Stimulated activated CD4-positive, alpha-beta T cell treated with anti-CD3 and anti-CD28 coated beads, TNF-alpha, amount 100 ng/mL, for 4 hours (primary cell): ENCODE data around the gene PLA2G4E.

Experiments
- DNase-seq, 3 experiments: peaks; one replicate each; pipeline ENCODE4 v3.0.0-alpha.2; 2020; ENCODE audit warnings: low read depth in 3 of 3

PLA2G4E gene

DNA sequence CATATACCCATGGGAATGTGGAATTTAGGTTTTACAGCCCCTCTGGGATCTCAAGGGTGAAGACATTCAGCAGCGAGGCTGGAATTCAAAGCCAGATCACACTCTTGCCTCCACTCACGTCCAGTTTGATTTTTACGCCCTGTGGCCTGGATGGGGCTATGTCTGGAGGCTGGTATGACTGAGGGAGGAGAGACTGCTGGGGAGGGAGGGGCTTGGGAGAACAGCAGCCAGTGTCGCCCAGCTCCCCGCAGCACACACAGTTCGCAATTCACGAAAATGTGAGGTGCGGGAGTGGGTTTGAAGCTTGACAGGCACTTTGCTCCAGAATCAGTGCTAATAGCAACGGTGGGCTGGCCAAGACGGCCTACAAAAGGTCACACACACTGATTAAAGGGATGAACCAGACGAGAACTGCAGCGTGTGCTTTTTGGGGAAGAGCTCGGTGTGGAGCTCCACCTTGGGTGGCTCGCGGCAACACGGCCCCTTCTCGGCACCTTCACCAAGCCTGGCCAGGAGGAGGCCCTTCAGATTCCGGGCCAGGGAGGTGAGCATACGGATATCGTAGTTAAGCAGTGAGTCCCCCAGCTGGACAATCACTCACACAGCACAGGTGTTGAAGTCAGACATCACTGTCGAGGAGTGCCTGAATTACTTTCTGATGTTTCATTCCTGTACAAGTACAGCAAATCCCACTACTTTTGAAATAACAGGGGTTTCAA, 64.9 kb downstream of the PLA2G4E start:
- DNase-seq: no peak

DNA sequence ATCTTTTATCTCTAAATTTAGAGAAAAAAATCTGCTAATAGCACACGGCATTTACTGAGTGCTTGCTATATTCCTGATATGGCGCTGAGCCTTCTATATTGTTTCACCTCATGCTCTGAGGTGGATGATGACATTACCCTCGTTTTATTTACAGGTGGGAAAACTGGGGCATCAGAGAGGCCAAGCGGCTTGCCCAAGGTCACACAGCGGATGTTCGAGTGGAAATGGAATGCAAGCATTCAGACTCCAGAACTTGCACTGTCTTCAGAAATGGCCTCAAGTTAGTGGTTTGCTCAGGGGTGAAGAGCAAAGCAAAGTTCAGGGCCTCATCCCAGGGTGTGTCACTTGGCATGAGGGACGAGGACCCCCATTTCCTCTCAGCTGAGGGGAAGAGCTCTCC, 65.7 kb downstream of the PLA2G4E start:
- DNase-seq: no peak

DNA sequence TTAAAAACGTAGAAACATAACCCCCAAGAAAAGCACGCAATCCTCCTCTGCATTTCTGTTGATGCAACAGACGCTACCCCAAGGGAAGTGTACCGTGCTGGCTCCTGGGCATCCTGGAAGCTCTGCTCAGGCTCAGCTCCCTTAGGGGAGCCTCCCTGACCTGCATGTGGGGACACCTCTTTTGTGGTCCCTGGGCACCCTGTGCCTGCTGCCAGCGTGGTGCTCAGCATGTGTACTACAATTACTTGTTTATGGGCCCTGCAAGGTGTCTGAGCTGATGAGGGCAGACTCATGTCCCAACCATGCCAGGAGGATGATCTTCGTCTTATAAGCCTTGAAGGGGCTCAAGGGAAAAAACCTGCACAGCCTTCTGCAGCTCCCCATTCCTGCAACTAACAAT, 66.8 kb downstream of the PLA2G4E start:
- DNase-seq: no peak

- no peak for DNase-seq
These were observed 68.8 kb downstream of the PLA2G4E start for GRCh38 chr15:41952013-41952563.

GRCh38 chr15:41951571-41951970, 69.3 kb downstream of the PLA2G4E start:
- DNase-seq: no peak

DNA sequence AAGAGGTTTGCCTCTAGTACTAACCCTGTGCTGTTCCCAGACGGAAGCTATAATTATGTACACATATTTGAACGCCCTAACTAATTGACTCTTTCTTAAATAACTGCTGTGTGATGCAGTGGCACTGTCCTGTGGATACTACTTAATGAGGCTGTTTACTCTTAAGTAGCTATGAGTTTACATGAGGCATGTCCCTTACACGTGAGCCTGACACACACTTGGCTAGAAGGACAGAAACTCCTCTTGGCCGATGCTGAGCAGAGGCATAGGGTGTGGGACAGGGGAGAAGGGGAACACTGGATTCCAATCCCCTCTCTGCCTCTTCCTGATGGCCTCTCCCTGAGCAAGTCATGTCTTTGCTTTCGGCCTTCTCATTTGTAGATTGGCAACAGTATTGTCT, 70.4 kb downstream of the PLA2G4E start:
- no peak for DNase-seq

DNA sequence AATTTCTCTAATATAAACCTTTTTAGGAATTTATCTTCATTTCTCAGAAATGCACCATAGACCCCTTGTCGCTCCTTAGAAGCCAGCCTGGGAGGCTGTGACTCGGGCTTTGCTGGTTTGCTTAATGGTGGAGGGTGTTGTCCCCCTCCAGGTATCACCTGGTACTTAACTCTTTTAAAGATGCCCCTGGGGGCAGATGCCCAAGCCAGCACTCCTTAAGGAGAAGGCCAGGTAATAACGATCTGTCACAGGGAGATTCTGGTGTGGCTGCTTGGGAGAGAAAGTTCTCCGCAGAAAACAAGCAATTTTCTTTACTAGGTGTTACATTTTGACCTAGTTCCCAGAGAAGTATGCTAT, 70.7 kb downstream of the PLA2G4E start:
- no peak for DNase-seq

DNA sequence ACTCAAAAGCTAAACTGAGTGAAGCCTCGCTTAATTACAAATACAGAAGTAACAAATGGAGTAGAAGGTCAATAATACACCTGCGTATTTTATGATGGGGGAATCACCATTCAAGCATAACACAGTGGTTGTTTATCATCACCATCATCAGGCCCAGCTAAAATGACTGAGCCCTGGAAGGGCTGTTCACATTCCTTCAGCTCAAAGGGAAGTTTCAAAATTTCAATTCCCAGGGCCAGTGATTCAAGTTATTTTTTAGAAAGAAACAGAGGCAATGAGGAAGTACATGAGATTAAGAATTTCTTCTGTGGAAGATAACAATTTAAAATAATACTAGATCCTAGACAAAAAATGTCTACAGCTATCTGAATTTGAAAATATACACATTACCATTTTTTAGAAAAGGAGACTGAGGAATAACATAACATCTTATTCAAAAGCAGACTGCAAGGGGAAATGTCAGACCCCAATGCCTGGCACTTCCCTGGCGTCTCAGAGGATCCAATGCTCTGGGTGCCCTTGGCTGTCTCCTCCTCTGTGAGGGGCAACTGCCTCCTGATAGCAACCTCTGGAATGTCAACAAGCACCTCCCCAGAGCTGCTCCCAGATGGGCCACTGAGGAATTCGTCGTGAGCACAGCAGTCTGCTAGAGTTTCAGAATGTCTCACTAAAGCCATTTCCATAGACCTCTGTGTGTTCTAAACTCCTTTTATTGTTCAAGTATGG, 71.3 kb downstream of the PLA2G4E start:
- DNase-seq: no peak

DNA sequence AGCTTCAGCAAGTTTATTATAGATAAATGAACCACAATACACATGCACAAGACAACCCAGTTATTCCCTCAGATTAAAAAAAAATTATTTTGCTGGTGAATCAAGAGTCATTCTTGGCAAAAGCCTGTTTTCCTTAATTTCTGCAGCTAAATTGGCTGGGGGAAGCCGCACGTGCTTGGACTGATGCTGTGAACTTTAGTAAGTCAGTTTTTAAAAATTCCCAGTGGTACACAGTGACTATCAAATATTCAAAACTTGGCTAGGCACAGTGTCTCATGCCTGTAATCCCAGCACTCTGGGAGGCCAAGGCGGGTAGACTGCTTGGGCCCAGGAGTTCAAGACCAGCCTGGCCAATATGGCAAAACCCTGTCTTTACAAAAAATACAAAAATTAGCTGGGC, 72.4 kb downstream of the PLA2G4E start:
- no peak for DNase-seq

DNA sequence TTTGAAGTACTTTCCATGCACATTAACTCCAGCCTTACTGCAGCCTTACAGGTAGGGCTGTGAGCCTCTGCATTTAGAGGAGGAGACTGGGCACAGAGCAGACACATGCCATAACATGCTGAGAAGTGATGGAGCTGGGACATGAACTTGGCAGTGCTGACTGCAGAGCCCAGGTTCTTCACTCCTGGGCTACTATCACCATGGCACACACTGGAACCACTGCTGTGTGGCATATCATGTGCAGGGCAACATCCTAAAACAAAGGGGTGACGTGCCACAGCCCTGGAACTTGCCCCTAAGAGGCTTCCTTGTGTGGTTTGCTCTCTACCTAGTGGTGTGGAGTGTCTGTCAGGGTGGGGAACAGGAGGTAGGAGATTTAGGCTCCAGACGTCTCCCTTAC, 73.9 kb downstream of the PLA2G4E start:
- no peak for DNase-seq

- DNase-seq: no peak
These were observed 75.1 kb downstream of the PLA2G4E start for GRCh38 chr15:41945731-41946130.

- no peak for DNase-seq
These were observed 75.6 kb downstream of the PLA2G4E start for GRCh38 chr15:41945221-41945620.

DNA sequence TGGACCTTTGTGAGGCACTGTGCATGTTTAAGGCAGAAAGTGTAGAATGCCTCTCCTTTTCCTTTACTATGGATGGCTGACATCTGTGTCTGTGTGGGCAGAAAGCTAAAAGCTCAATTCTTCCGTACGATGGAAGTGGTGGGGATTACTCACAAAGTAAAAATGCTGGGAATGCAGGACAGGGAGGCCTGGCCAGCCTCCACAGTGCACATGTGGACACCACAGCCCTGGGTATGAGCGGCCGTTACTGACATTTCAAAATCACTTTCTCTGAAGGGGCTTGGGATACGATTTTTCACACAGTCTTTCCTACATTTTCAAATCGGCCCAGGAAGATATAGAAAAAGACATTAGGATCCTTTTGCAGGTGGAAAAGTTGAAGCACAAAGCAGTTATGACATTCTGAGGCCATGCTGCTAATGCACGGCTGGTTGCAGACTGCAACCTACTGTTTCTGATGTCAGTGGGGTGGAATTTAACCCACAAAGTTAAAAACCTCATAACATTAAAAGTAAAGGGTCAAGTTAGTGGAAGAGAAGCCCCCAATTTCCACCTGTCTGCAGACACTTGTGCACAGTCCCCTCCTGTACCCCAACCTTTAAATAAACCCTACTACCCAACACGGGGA, 76.4 kb downstream of the PLA2G4E start:
- DNase-seq: no peak

- no peak for DNase-seq
These were observed 77.1 kb downstream of the PLA2G4E start for GRCh38 chr15:41943543-41944312.

DNA sequence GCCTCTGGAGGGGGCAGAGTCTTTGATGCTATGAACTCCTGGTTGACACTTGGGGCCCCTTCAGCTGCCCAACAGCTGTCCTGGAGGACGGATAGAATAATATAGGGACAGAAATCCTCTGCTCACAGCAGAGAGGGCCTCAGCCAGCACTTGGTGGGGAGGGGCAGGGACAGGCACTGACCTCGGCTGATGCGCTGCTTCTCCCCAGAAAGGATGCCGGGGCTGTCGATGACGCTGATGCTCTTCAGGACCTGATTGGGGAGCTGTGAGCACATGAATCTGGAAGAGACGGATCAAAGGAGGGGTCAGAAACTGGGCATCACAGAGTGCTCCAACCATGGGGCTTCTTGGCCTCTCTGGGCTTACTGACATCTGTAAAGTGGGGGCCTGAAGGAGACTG, 78.0 kb downstream of the PLA2G4E start:
- DNase-seq: no peak

GRCh38 chr15:41941644-41942415, 79.0 kb downstream of the PLA2G4E start:
- no peak for DNase-seq

GRCh38 chr15:41940441-41940857, 80.4 kb downstream of the PLA2G4E start:
- DNase-seq: peak in 2 of 3 experiments; percentile 15 to 16

DNA sequence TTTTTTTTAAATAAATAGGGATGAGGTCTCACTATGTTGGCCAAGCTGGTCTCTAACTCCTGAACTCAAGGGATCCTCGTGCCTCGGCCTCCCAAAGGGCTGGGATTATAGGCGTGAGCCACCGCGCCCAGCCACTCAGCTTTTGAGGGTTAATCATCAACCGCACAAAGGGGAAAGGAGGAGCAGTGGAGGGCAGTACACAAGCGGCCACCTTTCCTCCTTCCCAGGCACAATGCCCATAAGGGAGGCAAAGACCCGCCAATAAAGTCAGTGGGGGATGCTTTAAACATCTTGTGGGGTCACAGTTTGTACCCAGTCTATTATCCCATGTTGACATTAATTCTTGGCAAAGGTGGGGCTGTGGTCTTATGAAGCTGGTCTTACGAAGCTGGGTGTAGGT, 80.9 kb downstream of the PLA2G4E start:
- no peak for DNase-seq

DNA sequence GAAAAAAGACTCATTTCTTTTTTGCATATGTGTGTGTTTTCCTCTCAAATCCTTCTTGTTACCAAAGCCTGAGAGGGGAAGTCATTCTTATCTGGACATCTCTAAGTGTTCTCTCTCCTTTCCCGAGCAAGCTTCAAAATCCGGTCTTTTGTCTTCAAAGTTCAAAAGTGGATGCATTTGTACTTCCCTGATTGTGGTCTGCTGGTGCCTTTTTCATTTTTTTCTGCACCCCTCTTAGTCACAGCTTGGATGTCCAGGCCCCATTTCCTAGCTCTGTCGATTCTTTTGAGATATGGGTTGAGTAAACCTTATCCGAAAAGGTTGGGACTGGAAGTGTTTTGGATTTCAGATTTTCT, 83.3 kb downstream of the PLA2G4E start:
- DNase-seq: no peak

GRCh38 chr15:41936649-41937567, 83.9 kb downstream of the PLA2G4E start:
- DNase-seq: peak; percentile 40 to 71 (median 60)
